Ascending aorta (tissue), 2 donors: ENCODE measurements around the gene NFKB1. TPM values are rescaled to one million over a fixed set of nuclear protein-coding genes. Genes with fewer than 3 reads are reported as not detected.

Source experiments
- DNase-seq, 2 donors: peaks; one replicate each; pipeline ENCODE4 v3.0.0-alpha.2; 2019; ENCODE audit warnings: low spot score in 2 of 2
- H3K27ac ChIP-seq, 2 donors: fragments of 200-600 bp; sonication (generic); one replicate each; pipeline ENCODE4 v1.5.1; 2016 to 2017; ENCODE audit warnings: mild to moderate bottlenecking in 1 of 2
- H3K27me3 ChIP-seq: fragments of 200-600 bp; sonication (generic); one replicate; pipeline ENCODE4 v1.5.1; 2017
- H3K36me3 ChIP-seq, 2 donors: fragments of 200-600 bp; sonication (generic); one replicate each; pipeline ENCODE4 v1.5.1; 2016
- H3K4me1 ChIP-seq, 2 donors: fragments of 200-600 bp; sonication (generic); one replicate each; pipeline ENCODE4 v1.5.1; 2016 to 2017; ENCODE audit warnings: mild to moderate bottlenecking in 1 of 2
- H3K4me3 ChIP-seq, 2 donors: fragments of 200-600 bp; sonication (generic); one replicate each; pipeline ENCODE4 v1.5.1; 2016 to 2017; ENCODE audit warnings: mild to moderate bottlenecking in 1 of 2
- H3K9me3 ChIP-seq, 2 donors: fragments of 200-600 bp; sonication (generic); one replicate each; pipeline ENCODE4 v1.5.1; 2016
- intact Hi-C: fragments of 100-400 bp; cut with DNase I; formaldehyde crosslinking; loops from one replicate; pipeline ENCODE4 v1.15.1; 2023
- total RNA-seq: library from RNA; depleted of rRNA; stranded (reverse); fragments of >200 nt; gene quantifications from one replicate; pipeline ENCODE4 v1.1.0, GENCODE V29; 2016
- TF ChIP-seq, protein P1 (sequence below), 3 experiments: fragments of 200-600 bp in 2 of 3; fragments of 450-650 bp in 1 of 3; sonication (generic) in 2 of 3; IDR thresholded peaks; one replicate each; pipeline ENCODE4 v1.5.1; 2016 to 2019; ENCODE audit warnings: antibody characterized with exemption in 3 of 3, mild to moderate bottlenecking in 1 of 3, moderate library complexity in 1 of 3

Gene NFKB1
- total RNA-seq, 1 donor from 2014 or later, result 34.5 TPM

DNA sequence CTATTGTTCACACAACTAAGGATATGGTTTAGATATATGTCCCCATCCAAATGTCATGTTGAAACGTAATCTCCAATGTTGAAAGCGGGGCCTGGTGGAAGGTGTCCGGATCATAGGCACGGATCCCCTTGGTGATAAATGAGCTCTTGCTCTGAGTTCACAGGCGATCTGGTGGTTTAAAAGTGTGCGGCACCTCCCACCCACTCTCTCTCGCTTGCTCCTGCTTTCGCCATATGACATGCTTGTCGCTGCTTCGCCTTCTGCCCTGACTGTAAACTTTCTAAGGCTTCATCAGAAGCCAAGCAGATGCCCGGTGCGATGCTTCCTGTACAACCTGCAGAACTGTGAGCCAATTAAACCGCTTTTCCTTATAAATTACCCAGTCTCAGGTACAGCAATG is 128.5 kb downstream of the NFKB1 start:
- no peaks in the 10 kb centered on the region for H3K27me3 ChIP-seq
- intact Hi-C loops, result loop anchor here (5.0 kb wide), 1 partner anchor 182 kb away; no protein-coding TSS in a partner anchor
- no peak overlapping the region for H3K27ac ChIP-seq
- no peaks in the 10 kb centered on the region for H3K4me1 ChIP-seq
- TF ChIP-seq, protein P1, sequence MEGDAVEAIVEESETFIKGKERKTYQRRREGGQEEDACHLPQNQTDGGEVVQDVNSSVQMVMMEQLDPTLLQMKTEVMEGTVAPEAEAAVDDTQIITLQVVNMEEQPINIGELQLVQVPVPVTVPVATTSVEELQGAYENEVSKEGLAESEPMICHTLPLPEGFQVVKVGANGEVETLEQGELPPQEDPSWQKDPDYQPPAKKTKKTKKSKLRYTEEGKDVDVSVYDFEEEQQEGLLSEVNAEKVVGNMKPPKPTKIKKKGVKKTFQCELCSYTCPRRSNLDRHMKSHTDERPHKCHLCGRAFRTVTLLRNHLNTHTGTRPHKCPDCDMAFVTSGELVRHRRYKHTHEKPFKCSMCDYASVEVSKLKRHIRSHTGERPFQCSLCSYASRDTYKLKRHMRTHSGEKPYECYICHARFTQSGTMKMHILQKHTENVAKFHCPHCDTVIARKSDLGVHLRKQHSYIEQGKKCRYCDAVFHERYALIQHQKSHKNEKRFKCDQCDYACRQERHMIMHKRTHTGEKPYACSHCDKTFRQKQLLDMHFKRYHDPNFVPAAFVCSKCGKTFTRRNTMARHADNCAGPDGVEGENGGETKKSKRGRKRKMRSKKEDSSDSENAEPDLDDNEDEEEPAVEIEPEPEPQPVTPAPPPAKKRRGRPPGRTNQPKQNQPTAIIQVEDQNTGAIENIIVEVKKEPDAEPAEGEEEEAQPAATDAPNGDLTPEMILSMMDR (IDR thresholded peaks at IDR 0.05), result no peak
- H3K36me3 ChIP-seq, result peaks cover 14 to 15% of the 10 kb centered on the region in 2 donors
- H3K9me3 ChIP-seq, result no peaks in the 10 kb centered on the region
- no peak overlapping the region for H3K4me3 ChIP-seq
- no peak for DNase-seq

DNA sequence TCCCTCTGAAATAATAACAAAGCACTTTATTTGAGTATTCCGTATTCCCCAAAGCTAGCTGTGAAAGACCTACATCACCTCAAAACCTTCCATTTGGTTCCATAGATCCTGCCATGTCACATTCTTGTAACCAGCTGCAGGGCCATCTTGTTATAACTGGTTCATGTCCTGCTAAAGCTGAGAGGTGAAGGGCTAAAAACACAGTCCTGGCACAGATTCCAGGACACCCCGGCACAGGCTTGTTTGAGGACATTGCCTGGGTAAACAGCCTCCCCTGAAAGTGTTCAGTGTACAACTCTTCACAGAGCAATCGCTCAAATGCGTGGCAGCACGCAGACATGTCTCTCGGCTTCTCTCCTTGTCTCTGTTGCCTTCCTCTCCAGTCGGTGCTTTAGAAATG is 130.5 kb downstream of the NFKB1 start:
- intact Hi-C loops, result no loop called here
- no peaks in the 10 kb centered on the region for H3K4me1 ChIP-seq
- H3K4me3 ChIP-seq, result no peak overlapping the region
- TF ChIP-seq, protein P1 (IDR thresholded peaks at IDR 0.05), result no peak
- H3K36me3 ChIP-seq, result peaks cover 18 to 29% of the 10 kb centered on the region in 2 donors
- no peaks in the 10 kb centered on the region for H3K9me3 ChIP-seq
- no peaks in the 10 kb centered on the region for H3K27me3 ChIP-seq
- DNase-seq, result no peak
- H3K27ac ChIP-seq, result no peak overlapping the region

DNA sequence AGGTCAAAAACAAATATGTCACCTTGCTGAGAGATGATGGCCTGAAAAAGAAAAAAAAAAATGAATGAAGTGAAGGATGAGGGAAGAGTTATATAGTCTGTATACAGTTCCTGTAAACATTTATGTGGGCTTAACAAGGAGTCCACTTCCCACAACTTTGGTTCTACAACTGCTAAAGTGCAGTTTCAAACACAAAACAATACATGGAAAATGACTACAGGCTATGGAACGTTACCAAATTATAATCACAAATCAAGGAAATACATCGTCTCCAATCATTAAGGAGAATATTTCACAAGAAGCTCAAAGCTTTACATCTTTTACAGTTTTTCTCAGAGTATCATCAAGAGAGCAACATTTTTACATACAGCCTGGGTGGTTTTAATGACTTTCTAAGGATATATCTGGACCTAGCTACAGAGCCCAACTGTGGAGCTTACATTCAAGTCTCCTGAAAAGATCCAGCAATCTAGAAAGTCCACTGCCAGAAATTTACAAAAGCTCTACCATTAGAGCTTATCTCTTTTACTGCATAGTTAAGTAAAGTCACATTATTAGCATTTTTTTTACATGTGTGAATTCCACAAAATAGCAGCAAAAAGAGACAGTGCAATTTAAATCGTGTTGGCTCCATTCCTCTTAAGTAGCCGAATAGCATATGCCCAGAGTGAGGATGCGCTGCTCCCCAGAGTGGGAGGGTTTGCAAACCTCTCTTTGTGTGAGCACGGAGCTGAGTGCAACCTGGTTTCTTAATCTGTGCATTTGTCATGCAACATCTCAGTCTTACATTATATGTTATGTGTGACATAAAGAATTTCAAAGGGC is 131.3 kb downstream of the NFKB1 start:
- intact Hi-C loops, result no loop called here
- TF ChIP-seq, protein P1 (IDR thresholded peaks at IDR 0.05), result no peak

DNA sequence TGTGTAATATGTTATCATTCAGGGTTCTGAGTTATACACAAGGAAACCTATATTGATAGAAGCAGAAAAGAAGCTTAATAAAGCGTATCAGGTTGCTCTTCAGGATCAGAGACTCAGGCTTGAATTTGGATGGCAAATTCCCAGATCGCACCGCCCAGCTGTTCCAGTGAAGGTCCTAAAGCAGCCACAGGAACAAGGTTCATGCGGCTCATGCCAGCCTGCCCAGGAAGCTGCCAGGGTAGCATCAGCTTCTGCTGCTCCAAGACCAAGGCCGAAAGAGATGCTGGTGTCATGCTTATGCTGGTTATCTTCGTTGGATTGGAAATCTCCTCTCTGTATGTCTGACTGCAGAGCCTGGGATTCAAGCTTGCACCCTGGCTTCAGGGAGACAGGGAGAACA is 131.9 kb downstream of the NFKB1 start:
- no peaks in the 10 kb centered on the region for H3K4me1 ChIP-seq
- DNase-seq, result no peak
- H3K27ac ChIP-seq, result no peak overlapping the region
- H3K36me3 ChIP-seq, result peaks cover 22 to 42% of the 10 kb centered on the region in 2 donors
- H3K4me3 ChIP-seq, result no peak overlapping the region
- H3K9me3 ChIP-seq, result no peaks in the 10 kb centered on the region
- TF ChIP-seq, protein P1 (IDR thresholded peaks at IDR 0.05), result no peak
- H3K27me3 ChIP-seq, result no peaks in the 10 kb centered on the region
- intact Hi-C loops, result no loop called here

More for the DNA sequence above, 131.3 kb downstream of the NFKB1 start:
- DNase-seq, result no peak
- Histone ChIP-seq H3K9me3 (no peaks in the 10 kb centered on the region), H3K27me3 (no peaks in the 10 kb centered on the region), H3K4me3 (no peak overlapping the region), H3K4me1 (no peaks in the 10 kb centered on the region), H3K27ac (no peak overlapping the region), H3K36me3 (peaks cover 18 to 37% of the 10 kb centered on the region in 2 donors)

DNA sequence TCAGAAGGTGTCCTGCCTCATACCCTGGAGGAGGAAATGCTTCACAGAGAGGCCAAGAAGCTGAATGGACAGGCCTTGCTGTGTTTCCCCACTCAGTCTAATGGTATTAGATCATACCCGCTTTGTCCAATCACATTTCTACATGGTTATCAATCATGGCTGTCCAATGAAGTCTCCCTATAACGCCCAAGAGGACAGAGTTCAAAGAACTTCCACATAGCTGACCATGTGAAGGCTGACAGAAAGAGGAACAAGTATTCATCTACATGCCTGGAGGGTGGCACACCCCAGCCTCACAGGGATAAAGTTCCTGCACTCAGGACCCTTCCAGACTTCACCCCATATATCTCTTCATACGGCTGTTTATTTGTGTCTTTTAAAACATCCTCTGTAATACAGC is 136.2 kb downstream of the NFKB1 start:
- no peaks in the 10 kb centered on the region for H3K27me3 ChIP-seq
- intact Hi-C loops, result no loop called here
- no peaks in the 10 kb centered on the region for H3K9me3 ChIP-seq
- TF ChIP-seq, protein P1 (IDR thresholded peaks at IDR 0.05), result no peak
- H3K36me3 ChIP-seq, result peaks cover 25 to 45% of the 10 kb centered on the region in 2 donors
- DNase-seq, result no peak
- no peak overlapping the region for H3K4me3 ChIP-seq
- H3K4me1 ChIP-seq, result no peaks in the 10 kb centered on the region
- no peak overlapping the region for H3K27ac ChIP-seq
